ENCODE data around the gene FARSB.

The FARSB gene

DNA sequence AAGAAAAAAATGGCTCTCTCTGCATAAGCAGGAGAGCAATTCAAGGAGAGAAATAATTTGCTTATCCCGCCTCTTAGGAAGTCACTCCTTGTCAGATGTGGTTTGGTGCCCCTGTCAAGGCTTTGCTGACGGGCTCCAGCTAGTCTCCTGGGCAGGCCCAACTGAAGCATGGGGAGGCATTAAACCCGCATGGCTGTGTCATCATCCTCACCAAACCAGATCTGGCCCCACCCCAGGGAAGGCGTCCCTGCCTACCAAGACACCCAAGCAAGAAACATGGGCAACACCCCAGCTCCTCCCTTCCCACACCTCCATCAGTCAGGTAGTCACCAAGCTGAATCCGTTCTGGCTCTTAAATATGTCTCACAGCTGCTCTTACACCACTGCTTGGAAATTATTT, 123.6 kb downstream of the FARSB start:
- DNase-seq (ENCODE audit: low read depth) = no peak
- TF ChIP-seq, protein P1, sequence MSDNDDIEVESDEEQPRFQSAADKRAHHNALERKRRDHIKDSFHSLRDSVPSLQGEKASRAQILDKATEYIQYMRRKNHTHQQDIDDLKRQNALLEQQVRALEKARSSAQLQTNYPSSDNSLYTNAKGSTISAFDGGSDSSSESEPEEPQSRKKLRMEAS (IDR thresholded peaks at IDR 0.05; ENCODE audit: low read depth, low read length) = no peak
- TF ChIP-seq, protein P2, sequence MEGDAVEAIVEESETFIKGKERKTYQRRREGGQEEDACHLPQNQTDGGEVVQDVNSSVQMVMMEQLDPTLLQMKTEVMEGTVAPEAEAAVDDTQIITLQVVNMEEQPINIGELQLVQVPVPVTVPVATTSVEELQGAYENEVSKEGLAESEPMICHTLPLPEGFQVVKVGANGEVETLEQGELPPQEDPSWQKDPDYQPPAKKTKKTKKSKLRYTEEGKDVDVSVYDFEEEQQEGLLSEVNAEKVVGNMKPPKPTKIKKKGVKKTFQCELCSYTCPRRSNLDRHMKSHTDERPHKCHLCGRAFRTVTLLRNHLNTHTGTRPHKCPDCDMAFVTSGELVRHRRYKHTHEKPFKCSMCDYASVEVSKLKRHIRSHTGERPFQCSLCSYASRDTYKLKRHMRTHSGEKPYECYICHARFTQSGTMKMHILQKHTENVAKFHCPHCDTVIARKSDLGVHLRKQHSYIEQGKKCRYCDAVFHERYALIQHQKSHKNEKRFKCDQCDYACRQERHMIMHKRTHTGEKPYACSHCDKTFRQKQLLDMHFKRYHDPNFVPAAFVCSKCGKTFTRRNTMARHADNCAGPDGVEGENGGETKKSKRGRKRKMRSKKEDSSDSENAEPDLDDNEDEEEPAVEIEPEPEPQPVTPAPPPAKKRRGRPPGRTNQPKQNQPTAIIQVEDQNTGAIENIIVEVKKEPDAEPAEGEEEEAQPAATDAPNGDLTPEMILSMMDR (IDR thresholded peaks at IDR 0.05; ENCODE audit: low read depth, low read length) = no peak
- H3K4me3 ChIP-seq (ENCODE audit: low read depth, low read length) = no peak overlapping the region

DNA sequence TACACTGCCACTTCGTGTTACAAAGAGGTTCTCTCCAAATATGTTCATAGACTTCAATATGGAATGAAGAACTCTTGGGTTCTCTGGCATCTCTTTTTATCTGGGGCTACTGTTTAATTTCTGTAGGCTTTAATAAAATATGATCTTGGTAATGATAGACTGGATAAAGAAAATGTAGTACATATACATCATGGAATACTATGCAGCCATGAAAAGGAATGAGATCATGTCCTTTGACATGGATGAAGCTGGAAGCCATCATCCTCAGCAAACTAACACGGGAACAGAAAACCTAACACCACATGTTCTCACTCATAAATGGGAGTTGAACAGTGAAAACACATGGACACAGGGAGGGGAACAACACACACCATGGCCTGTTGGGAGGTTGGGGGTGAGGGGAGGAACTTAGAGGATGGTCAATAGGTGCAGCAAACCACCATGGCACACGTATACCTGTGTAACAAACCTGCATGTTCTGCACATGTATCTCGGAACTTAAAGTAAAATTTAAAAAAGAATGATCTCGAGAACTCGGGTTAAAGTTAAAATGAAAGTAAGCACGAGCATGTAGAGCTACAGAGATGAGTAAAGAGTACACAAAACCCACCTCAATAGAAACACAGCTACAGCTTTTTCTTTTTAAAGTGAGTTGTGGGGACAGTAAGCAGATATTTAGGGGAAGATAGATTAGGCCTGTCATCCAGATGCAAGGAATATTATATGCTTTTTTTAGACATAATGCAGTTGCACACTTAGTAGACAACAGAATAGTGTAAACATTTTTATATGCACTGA, 129.2 kb downstream of the FARSB start:
- DNase-seq (ENCODE audit: low read depth) = no peak
- no peak overlapping the region for H3K4me3 ChIP-seq (ENCODE audit: low read depth, low read length)
- TF ChIP-seq, protein P1 (IDR thresholded peaks at IDR 0.05; ENCODE audit: low read depth, low read length) = no peak
- TF ChIP-seq POLR2A (IDR thresholded peaks at IDR 0.05; ENCODE audit: extremely low read depth, insufficient read length) = no peak
- TF ChIP-seq MYC (IDR thresholded peaks at IDR 0.05; ENCODE audit: low read depth, low read length) = no peak
- TF ChIP-seq, protein P2 (IDR thresholded peaks at IDR 0.05; ENCODE audit: low read depth, low read length) = no peak

DNA sequence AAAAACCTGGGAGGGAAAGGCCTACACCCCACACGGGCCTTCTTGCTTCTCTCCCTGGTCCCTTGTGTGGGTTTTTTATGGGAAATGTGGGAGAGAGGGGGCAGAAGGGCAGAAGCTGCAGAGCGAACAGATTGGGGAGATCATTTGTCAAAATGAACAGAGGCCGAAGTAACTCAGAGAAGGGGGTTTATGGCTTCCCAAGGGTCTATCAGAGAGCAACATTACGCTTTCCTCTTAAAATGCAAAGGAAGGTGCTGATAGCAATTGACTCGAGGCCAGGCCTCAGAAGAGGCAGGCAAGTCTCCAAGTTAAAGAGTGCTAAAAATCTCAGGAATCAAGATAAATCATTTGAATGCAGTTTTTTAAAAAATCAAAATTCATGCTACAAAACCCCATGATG, 130.1 kb downstream of the FARSB start:
- TF ChIP-seq MYC (IDR thresholded peaks at IDR 0.05; ENCODE audit: low read depth, low read length) = no peak
- TF ChIP-seq POLR2A (IDR thresholded peaks at IDR 0.05; ENCODE audit: extremely low read depth, insufficient read length) = no peak
- TF ChIP-seq, protein P1 (IDR thresholded peaks at IDR 0.05; ENCODE audit: low read depth, low read length) = no peak
- TF ChIP-seq, protein P2 (IDR thresholded peaks at IDR 0.05; ENCODE audit: low read depth, low read length) = no peak
- no peak for DNase-seq (ENCODE audit: low read depth)
- H3K4me3 ChIP-seq (ENCODE audit: low read depth, low read length) = no peak overlapping the region

DNA sequence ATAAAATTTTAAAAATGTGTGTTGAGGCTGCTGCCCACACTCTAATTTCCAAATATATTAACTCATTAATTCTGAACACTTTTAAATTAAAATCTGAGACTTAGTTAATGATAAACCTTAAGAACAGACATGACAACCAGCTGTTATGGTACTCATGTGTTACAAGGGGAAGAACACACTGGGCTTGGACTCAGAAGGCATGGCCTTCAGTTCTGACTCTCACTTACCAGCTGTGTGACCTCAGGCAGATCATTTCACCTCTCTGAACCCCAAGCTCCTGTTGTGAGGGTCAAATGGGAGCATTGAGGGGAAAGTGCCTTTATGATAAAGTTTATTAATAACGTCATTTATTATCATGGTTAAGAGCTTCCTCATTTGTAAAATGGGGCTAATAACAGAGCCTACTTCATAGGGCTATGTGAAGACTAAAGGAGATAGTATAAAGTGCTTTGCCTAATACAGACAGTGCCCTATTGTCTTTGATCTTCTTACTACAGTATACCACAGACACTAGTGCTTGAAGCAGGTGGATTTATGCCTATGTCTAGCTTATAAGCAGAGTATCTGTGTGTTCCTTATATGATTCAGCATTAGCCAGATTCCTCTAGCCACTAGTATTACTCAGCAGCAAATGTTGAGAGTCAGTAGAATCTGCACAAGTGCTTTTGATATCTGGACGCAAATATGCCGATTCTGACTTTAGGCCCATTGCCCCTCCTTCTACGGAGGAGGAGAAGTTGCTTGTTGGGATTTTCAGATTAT, 131.9 kb downstream of the FARSB start:
- TF ChIP-seq MYC (IDR thresholded peaks at IDR 0.05; ENCODE audit: low read depth, low read length) (no peak), POLR2A (IDR thresholded peaks at IDR 0.05; ENCODE audit: extremely low read depth, insufficient read length) (no peak)
- TF ChIP-seq, protein P1 (IDR thresholded peaks at IDR 0.05; ENCODE audit: low read depth, low read length) = no peak
- TF ChIP-seq, protein P2 (IDR thresholded peaks at IDR 0.05; ENCODE audit: low read depth, low read length) = no peak
- H3K4me3 ChIP-seq (ENCODE audit: low read depth, low read length) = no peak overlapping the region
- DNase-seq (ENCODE audit: low read depth) = no peak

DNA sequence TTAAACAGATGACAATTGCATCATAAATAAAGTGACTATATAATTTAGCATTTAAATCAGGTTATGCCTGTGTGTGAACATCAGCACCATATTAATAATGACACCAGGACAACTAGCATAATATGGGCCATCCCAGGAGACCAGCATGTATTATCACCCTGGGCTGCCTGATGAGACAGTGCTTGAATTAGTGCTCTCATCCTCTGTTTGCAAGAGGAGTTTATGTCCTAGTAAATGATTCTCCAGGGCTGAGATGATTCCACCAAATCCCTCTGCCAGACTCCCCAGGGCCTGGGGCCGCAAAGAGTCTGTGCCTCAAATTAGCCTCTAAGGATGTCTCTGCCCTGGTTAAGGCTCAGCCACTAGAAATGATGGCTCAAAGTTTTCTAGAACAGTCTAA, 133.8 kb downstream of the FARSB start:
- TF ChIP-seq, protein P1 (IDR thresholded peaks at IDR 0.05; ENCODE audit: low read depth, low read length) = no peak
- TF ChIP-seq POLR2A (IDR thresholded peaks at IDR 0.05; ENCODE audit: extremely low read depth, insufficient read length) (no peak), MYC (IDR thresholded peaks at IDR 0.05; ENCODE audit: low read depth, low read length) (no peak)
- TF ChIP-seq, protein P2 (IDR thresholded peaks at IDR 0.05; ENCODE audit: low read depth, low read length) = no peak
- no peak overlapping the region for H3K4me3 ChIP-seq (ENCODE audit: low read depth, low read length)
- no peak for DNase-seq (ENCODE audit: low read depth)
